IPS DF 6.9 (cell line): ENCODE results near the gene TBXA2R.
"Not testable (repeated sequence)": the region's sequence is repeated elsewhere in the genome, so short reads cannot be mapped to it uniquely, and the experiment has no call there.

Experiments
- DNase-seq: peaks from one replicate; pipeline ENCODE4 v3.0.0-alpha.2; 2013; ENCODE audit warnings: low read depth, low spot score
- H3K27ac ChIP-seq: one replicate; pipeline ENCODE4 v1.5.1; 2013; ENCODE audit warnings: low read length, control low read depth
- H3K27me3 ChIP-seq: 2 replicates; pipeline ENCODE4 v1.6.1; 2013; ENCODE audit warnings: mild to moderate bottlenecking, low read length; ENCODE audit not compliant: control insufficient read depth, insufficient read depth
- H3K36me3 ChIP-seq: 2 replicates; pipeline ENCODE4 v1.6.1; 2013; ENCODE audit warnings: low read length; ENCODE audit not compliant: control insufficient read depth, insufficient read depth
- H3K4me1 ChIP-seq: 2 replicates; pipeline ENCODE4 v1.6.1; 2013; ENCODE audit warnings: low read length; ENCODE audit not compliant: control insufficient read depth, insufficient read depth
- H3K4me3 ChIP-seq: 2 replicates; pipeline ENCODE4 v1.5.1; 2013; ENCODE audit warnings: mild to moderate bottlenecking, low read length
- H3K9me3 ChIP-seq: 2 replicates; pipeline ENCODE4 v1.6.1; 2013; ENCODE audit warnings: low read length, inconsistent platforms; ENCODE audit not compliant: control insufficient read depth, insufficient read depth
- WGBS: extraction: QIAGEN DNeasy Blood & Tissue Kit; methylation state at CpG from one replicate; pipeline ENCODE4 v1.1.7; 2013; ENCODE audit warnings: mixed read lengths, missing lambda C conversion rate; ENCODE audit not compliant: insufficient read length, insufficient coverage; 5-methylcytosine and 5-hydroxymethylcytosine counted together

The TBXA2R gene

GRCh38 chr19:3647102-3647501, 40.4 kb upstream of the TBXA2R start:
- not testable (repeated sequence) for H3K9me3 ChIP-seq, DNase-seq, H3K27me3 ChIP-seq, H3K27ac ChIP-seq, H3K4me3 ChIP-seq, H3K4me1 ChIP-seq
- no CpG with 5 or more reads among the region's 5 CpGs for WGBS
- peaks cover 16% of the 10 kb centered on the region for H3K36me3 ChIP-seq

- DNase-seq, result no peak
- peaks cover 12% of the 10 kb centered on the region for H3K36me3 ChIP-seq
- H3K4me1 ChIP-seq, result no peaks in the 10 kb centered on the region
- H3K27ac ChIP-seq, result no peak overlapping the region
- no peaks in the 10 kb centered on the region for H3K9me3 ChIP-seq
- no peak overlapping the region for H3K4me3 ChIP-seq
- no CpG with 5 or more reads among the region's 23 CpGs for whole genome bisulfite sequencing
- no peaks in the 10 kb centered on the region for H3K27me3 ChIP-seq
Measured at GRCh38 chr19:3646336-3647092, 39.8 kb upstream of the TBXA2R start.

- no peak overlapping the region for H3K4me3 ChIP-seq
- no peaks in the 10 kb centered on the region for H3K4me1 ChIP-seq
- no CpG with 5 or more reads among the region's 21 CpGs for WGBS
- peaks cover 11% of the 10 kb centered on the region; the same call in 1 of the 2 replicates for H3K36me3 ChIP-seq
- no peak for DNase-seq
- H3K27me3 ChIP-seq, result no peaks in the 10 kb centered on the region
- H3K9me3 ChIP-seq, result no peaks in the 10 kb centered on the region
- H3K27ac ChIP-seq, result no peak overlapping the region
Measured at GRCh38 chr19:3645726-3646125, 39.1 kb upstream of the TBXA2R start.

GRCh38 chr19:3645067-3645396, 38.4 kb upstream of the TBXA2R start:
- Histone ChIP-seq H3K27me3 (no peaks in the 10 kb centered on the region), H3K4me1 (no peaks in the 10 kb centered on the region), H3K36me3 (peaks cover 11% of the 10 kb centered on the region; the same call in 1 of the 2 replicates), H3K9me3 (no peaks in the 10 kb centered on the region), H3K27ac (no peak overlapping the region), H3K4me3 (no peak overlapping the region)
- no CpG with 5 or more reads among the region's 11 CpGs for WGBS
- DNase-seq, result no peak

GRCh38 chr19:3644351-3645066, 37.8 kb upstream of the TBXA2R start:
- Histone ChIP-seq H3K27me3 (no peaks in the 10 kb centered on the region), H3K9me3 (no peaks in the 10 kb centered on the region), H3K27ac (no peak overlapping the region), H3K4me1 (no peaks in the 10 kb centered on the region), H3K36me3 (peaks cover 14% of the 10 kb centered on the region), H3K4me3 (no peak overlapping the region)
- no peak for DNase-seq
- WGBS, result no CpG with 5 or more reads among the region's 19 CpGs

GRCh38 chr19:3643674-3644313, 37.1 kb upstream of the TBXA2R start:
- Histone ChIP-seq H3K27ac (no peak overlapping the region), H3K4me3 (no peak overlapping the region), H3K9me3 (no peaks in the 10 kb centered on the region), H3K4me1 (no peaks in the 10 kb centered on the region), H3K36me3 (peaks cover 17% of the 10 kb centered on the region), H3K27me3 (no peaks in the 10 kb centered on the region)
- no CpG with 5 or more reads among the region's 28 CpGs for WGBS
- DNase-seq, result no peak

GRCh38 chr19:3642987-3643673, 36.5 kb upstream of the TBXA2R start:
- Histone ChIP-seq H3K27ac (no peak overlapping the region), H3K27me3 (no peaks in the 10 kb centered on the region), H3K9me3 (no peaks in the 10 kb centered on the region), H3K36me3 (peaks cover 22% of the 10 kb centered on the region), H3K4me3 (no peak overlapping the region), H3K4me1 (no peaks in the 10 kb centered on the region)
- WGBS, result no CpG with 5 or more reads among the region's 36 CpGs
- DNase-seq, result no peak

- Histone ChIP-seq H3K27me3 (no peaks in the 10 kb centered on the region), H3K36me3 (peaks cover 22% of the 10 kb centered on the region), H3K4me1 (no peaks in the 10 kb centered on the region), H3K4me3 (no peak overlapping the region), H3K9me3 (no peaks in the 10 kb centered on the region), H3K27ac (no peak overlapping the region)
- no peak for DNase-seq
- no CpG with 5 or more reads among the region's 17 CpGs for WGBS
Measured at GRCh38 chr19:3642296-3642695, 35.6 kb upstream of the TBXA2R start.

GRCh38 chr19:3641515-3642269, 35.0 kb upstream of the TBXA2R start:
- Histone ChIP-seq H3K27ac (no peak overlapping the region), H3K4me1 (no peaks in the 10 kb centered on the region), H3K36me3 (peaks cover 26% of the 10 kb centered on the region), H3K27me3 (no peaks in the 10 kb centered on the region), H3K9me3 (no peaks in the 10 kb centered on the region), H3K4me3 (no peak overlapping the region)
- DNase-seq, result no peak
- no CpG with 5 or more reads among the region's 28 CpGs for WGBS

- no peaks in the 10 kb centered on the region for H3K4me1 ChIP-seq
- H3K27me3 ChIP-seq, result no peaks in the 10 kb centered on the region
- WGBS, result no CpG with 5 or more reads among the region's 13 CpGs
- H3K9me3 ChIP-seq, result no peaks in the 10 kb centered on the region
- DNase-seq, result no peak
- no peak overlapping the region for H3K27ac ChIP-seq
- peaks cover 22% of the 10 kb centered on the region for H3K36me3 ChIP-seq
- no peak overlapping the region for H3K4me3 ChIP-seq
Measured at GRCh38 chr19:3639479-3639878, 32.8 kb upstream of the TBXA2R start.
